ENCODE results near the gene TEAD1.

TEAD1 gene

GRCh38 chr11:12653729-12654128 is 20.5 kb upstream of the TEAD1 start:
- no peak for DNase-seq (ENCODE audit: low spot score in 2 of 2)
- no peak for ATAC-seq
- H3K27ac Mint-ChIP-seq: no peak overlapping the region
- H3K4me1 Mint-ChIP-seq: no peaks in the 10 kb centered on the region
- H3K9me3 Mint-ChIP-seq: peaks cover 4% of the 10 kb centered on the region
- H3K4me3 Mint-ChIP-seq: no peak overlapping the region
- no peaks in the 10 kb centered on the region for H3K36me3 Mint-ChIP-seq

- no peak for DNase-seq (ENCODE audit: low spot score in 2 of 2)
- H3K9me3 Mint-ChIP-seq: peaks cover 4% of the 10 kb centered on the region
- no peak for ATAC-seq
- H3K27ac Mint-ChIP-seq: no peak overlapping the region
- H3K4me3 Mint-ChIP-seq: no peak overlapping the region
- no peaks in the 10 kb centered on the region for H3K36me3 Mint-ChIP-seq
- no peaks in the 10 kb centered on the region for H3K4me1 Mint-ChIP-seq
Observed at GRCh38 chr11:12655842-12656241, 18.4 kb upstream of the TEAD1 start.

- Mint-ChIP-seq H3K27ac (no peak overlapping the region), H3K36me3 (no peaks in the 10 kb centered on the region), H3K4me3 (no peak overlapping the region), H3K9me3 (peaks cover 4% of the 10 kb centered on the region), H3K4me1 (no peaks in the 10 kb centered on the region)
- DNase-seq (ENCODE audit: low spot score in 2 of 2) (no peak), ATAC-seq (no peak)
Observed at GRCh38 chr11:12657336-12657735, 16.9 kb upstream of the TEAD1 start.

GRCh38 chr11:12657981-12658380 is 16.2 kb upstream of the TEAD1 start:
- Mint-ChIP-seq H3K4me1 (no peaks in the 10 kb centered on the region), H3K4me3 (no peak overlapping the region), H3K27ac (no peak overlapping the region), H3K9me3 (peaks cover 4% of the 10 kb centered on the region), H3K36me3 (no peaks in the 10 kb centered on the region)
- no peak for DNase-seq (ENCODE audit: low spot score in 2 of 2)
- no peak for ATAC-seq

GRCh38 chr11:12662101-12662689 is 12.0 kb upstream of the TEAD1 start:
- no peak overlapping the region for H3K27ac Mint-ChIP-seq
- H3K4me1 Mint-ChIP-seq: no peaks in the 10 kb centered on the region
- H3K36me3 Mint-ChIP-seq: no peaks in the 10 kb centered on the region
- DNase-seq (ENCODE audit: low spot score in 2 of 2): no peak
- no peak for ATAC-seq
- H3K4me3 Mint-ChIP-seq: no peak overlapping the region
- no peaks in the 10 kb centered on the region for H3K9me3 Mint-ChIP-seq

- Mint-ChIP-seq H3K27ac (no peak overlapping the region), H3K4me3 (no peak overlapping the region), H3K36me3 (no peaks in the 10 kb centered on the region), H3K4me1 (no peaks in the 10 kb centered on the region), H3K9me3 (peaks cover 2% of the 10 kb centered on the region)
- no peak for DNase-seq (ENCODE audit: low spot score in 2 of 2)
- ATAC-seq: no peak
Observed at GRCh38 chr11:12664385-12664784, 9.8 kb upstream of the TEAD1 start.

- peaks cover 3% of the 10 kb centered on the region for H3K9me3 Mint-ChIP-seq
- ATAC-seq: no peak
- DNase-seq (ENCODE audit: low spot score in 2 of 2): no peak
- H3K4me3 Mint-ChIP-seq: no peak overlapping the region
- no peaks in the 10 kb centered on the region for H3K4me1 Mint-ChIP-seq
- H3K36me3 Mint-ChIP-seq: no peaks in the 10 kb centered on the region
- no peak overlapping the region for H3K27ac Mint-ChIP-seq
Observed at GRCh38 chr11:12666915-12667314, 7.3 kb upstream of the TEAD1 start.

GRCh38 chr11:12667646-12668045 is 6.6 kb upstream of the TEAD1 start:
- DNase-seq (ENCODE audit: low spot score in 2 of 2): no peak
- ATAC-seq: no peak
- Mint-ChIP-seq H3K9me3 (peaks cover 3% of the 10 kb centered on the region), H3K4me3 (no peak overlapping the region), H3K4me1 (no peaks in the 10 kb centered on the region), H3K27ac (no peak overlapping the region), H3K36me3 (no peaks in the 10 kb centered on the region)

- Mint-ChIP-seq H3K36me3 (no peaks in the 10 kb centered on the region), H3K4me1 (no peaks in the 10 kb centered on the region), H3K4me3 (no peak overlapping the region), H3K9me3 (peaks cover 3% of the 10 kb centered on the region), H3K27ac (no peak overlapping the region)
- ATAC-seq (no peak), DNase-seq (ENCODE audit: low spot score in 2 of 2) (no peak)
Observed at GRCh38 chr11:12668166-12668565, 6.1 kb upstream of the TEAD1 start.

- no peak overlapping the region for H3K4me3 Mint-ChIP-seq
- H3K27ac Mint-ChIP-seq: no peak overlapping the region
- H3K9me3 Mint-ChIP-seq: peaks cover 3% of the 10 kb centered on the region
- ATAC-seq (no peak), DNase-seq (ENCODE audit: low spot score in 2 of 2) (peak in 1 of 2 donors; percentile 20)
- H3K4me1 Mint-ChIP-seq: no peaks in the 10 kb centered on the region
- no peaks in the 10 kb centered on the region for H3K36me3 Mint-ChIP-seq
Observed at GRCh38 chr11:12669930-12670329, 4.3 kb upstream of the TEAD1 start.

GRCh38 chr11:12671370-12671769 is 2.9 kb upstream of the TEAD1 start:
- Mint-ChIP-seq H3K9me3 (peaks cover 3% of the 10 kb centered on the region), H3K36me3 (no peaks in the 10 kb centered on the region), H3K27ac (no peak overlapping the region), H3K4me3 (no peak overlapping the region), H3K4me1 (no peaks in the 10 kb centered on the region)
- DNase-seq (ENCODE audit: low spot score in 2 of 2) (no peak), ATAC-seq (no peak)

- no peaks in the 10 kb centered on the region for H3K4me1 Mint-ChIP-seq
- H3K36me3 Mint-ChIP-seq: no peaks in the 10 kb centered on the region
- H3K27ac Mint-ChIP-seq: no peak overlapping the region
- H3K4me3 Mint-ChIP-seq: peak overlapping the region; percentile 61
- DNase-seq (ENCODE audit: low spot score in 2 of 2) (peak in 1 of 2 donors; percentile 3), ATAC-seq (no peak)
- H3K9me3 Mint-ChIP-seq: peaks cover 3% of the 10 kb centered on the region
Observed at GRCh38 chr11:12673601-12673923, 659 bp upstream of the TEAD1 start.

- H3K9me3 Mint-ChIP-seq: no peaks in the 10 kb centered on the region
- DNase-seq (ENCODE audit: low spot score in 2 of 2) (no peak), ATAC-seq (peak; percentile 69)
- H3K36me3 Mint-ChIP-seq: no peaks in the 10 kb centered on the region
- H3K4me3 Mint-ChIP-seq: peak overlapping the region; percentile 61
- no peaks in the 10 kb centered on the region for H3K4me1 Mint-ChIP-seq
- H3K27ac Mint-ChIP-seq: no peak overlapping the region
Observed at GRCh38 chr11:12674571-12674935, 332 bp downstream of the TEAD1 start.

GRCh38 chr11:12674936-12675696 is 895 bp downstream of the TEAD1 start:
- DNase-seq (ENCODE audit: low spot score in 2 of 2) (peak in 1 of 2 donors; percentile 43), ATAC-seq (no peak)

GRCh38 chr11:12675951-12676711 is 1.9 kb downstream of the TEAD1 start:
- H3K27ac Mint-ChIP-seq: no peak overlapping the region
- peak overlapping the region; percentile 52 for H3K4me3 Mint-ChIP-seq
- H3K4me1 Mint-ChIP-seq: no peaks in the 10 kb centered on the region
- DNase-seq (ENCODE audit: low spot score in 2 of 2) (no peak), ATAC-seq (no peak)
- H3K9me3 Mint-ChIP-seq: no peaks in the 10 kb centered on the region
- H3K36me3 Mint-ChIP-seq: no peaks in the 10 kb centered on the region

More at GRCh38 chr11:12674936-12675696, 895 bp downstream of the TEAD1 start:
- no peaks in the 10 kb centered on the region for H3K9me3 Mint-ChIP-seq
- no peaks in the 10 kb centered on the region for H3K4me1 Mint-ChIP-seq
- no peaks in the 10 kb centered on the region for H3K36me3 Mint-ChIP-seq
- H3K27ac Mint-ChIP-seq: no peak overlapping the region
- H3K4me3 Mint-ChIP-seq: peak overlapping the region; percentile 52

GRCh38 chr11:12677131-12677530 is 2.9 kb downstream of the TEAD1 start:
- Mint-ChIP-seq H3K4me1 (no peaks in the 10 kb centered on the region), H3K4me3 (no peak overlapping the region), H3K36me3 (no peaks in the 10 kb centered on the region), H3K9me3 (no peaks in the 10 kb centered on the region), H3K27ac (no peak overlapping the region)
- DNase-seq (ENCODE audit: low spot score in 2 of 2) (no peak), ATAC-seq (no peak)
